WI38 (cell line): ENCODE measurements around the gene TMEM9.
A peak's percentile ranks its signal among the peaks of the same experiment; 100 is the strongest.

Experiments
- H3K4me3 ChIP-seq: 2 replicates; pipeline ENCODE4 v1.5.1; 2011; ENCODE audit warnings: low read depth, mild to moderate bottlenecking, control low read depth, low read length
- CTCF ChIP-seq: IDR thresholded peaks from 2 replicates; pipeline ENCODE4 v1.5.1; 2012; ENCODE audit warnings: low read depth, mild to moderate bottlenecking, control low read depth, low read length

Gene TMEM9

GRCh38 chr1:201136355-201137023 is 17.8 kb downstream of the TMEM9 start:
- no peak for TF ChIP-seq CTCF
- no peak overlapping the region for H3K4me3 ChIP-seq

GRCh38 chr1:201134405-201134804 is 19.9 kb downstream of the TMEM9 start:
- H3K4me3 ChIP-seq, result no peak overlapping the region
- no peak for TF ChIP-seq CTCF

GRCh38 chr1:201131398-201131797 is 22.9 kb downstream of the TMEM9 start:
- H3K4me3 ChIP-seq, result no peak overlapping the region

GRCh38 chr1:201128962-201129361 is 25.3 kb downstream of the TMEM9 start:
- TF ChIP-seq CTCF, result no peak
- no peak overlapping the region for H3K4me3 ChIP-seq

More at GRCh38 chr1:201131398-201131797, 22.9 kb downstream of the TMEM9 start:
- no peak for TF ChIP-seq CTCF

GRCh38 chr1:201128476-201128875 is 25.8 kb downstream of the TMEM9 start:
- no peak overlapping the region for H3K4me3 ChIP-seq
- no peak for TF ChIP-seq CTCF

- H3K4me3 ChIP-seq, result no peak overlapping the region
- no peak for TF ChIP-seq CTCF
These were observed 26.4 kb downstream of the TMEM9 start for GRCh38 chr1:201127755-201128455.

- H3K4me3 ChIP-seq, result no peak within 1 kb of the TSS
- 0 out of 2 replicates have a peak, but pooled peaks have one; percentile 6 for TF ChIP-seq CTCF
These were observed 27.2 kb downstream of the TMEM9 start, which contains the start of gene ASCL5 for GRCh38 chr1:201126832-201127754. Gene ASCL5, minus strand, starts transcription at chr1:201127184. Its CDS starts 11,812 bp downstream, at chr1:201115372.
